H1 (cell line): ENCODE measurements around the gene CISD1. TPM values are rescaled to one million over a fixed set of nuclear protein-coding genes. Genes with fewer than 3 reads are reported as not detected.

Experiments
- BCL11A ChIP-seq, 2 experiments: IDR thresholded peaks; one replicate each; pipeline ENCODE4 v1.6.1; 2011; ENCODE audit warnings: low read depth in 2 of 2, low read length in 2 of 2, mild to moderate bottlenecking in 2 of 2
- CREB1 ChIP-seq: IDR thresholded peaks from 2 replicates; pipeline ENCODE4 v1.6.1; 2012; ENCODE audit warnings: inconsistent platforms
- KDM1A ChIP-seq: fragments of 200-600, 300-600 bp; sonication (generic); IDR thresholded peaks from 2 replicates; pipeline ENCODE4 v1.7.1; 2016; ENCODE audit warnings: mild to moderate bottlenecking, low read length, borderline replicate concordance
- NANOG ChIP-seq: IDR thresholded peaks from 2 replicates; pipeline ENCODE4 v1.6.1; 2011; ENCODE audit warnings: low read length, low read depth, mild to moderate bottlenecking, inconsistent platforms; ENCODE audit not compliant: insufficient read depth, poor library complexity, severe bottlenecking
- polyA plus RNA-seq, 7 experiments: library from polyadenylated mRNA; depleted of rRNA in 3 of 7; stranded (reverse) in 5 of 7; unstranded in 2 of 7; fragments of >200 nt in 5 of 7; fragments of 200-250 nt in 2 of 7; gene quantifications; 1 replicate in 5 of 7; 2 replicates in 1 of 7; 4 replicates in 1 of 7; pipeline versions ENCODE4 v1.2.1 to v1.2.3, GENCODE V29; 2011 to 2013; ENCODE audit warnings: missing spikeins in 2 of 7, mixed read lengths in 2 of 7
- total RNA-seq: library from RNA; stranded (reverse); fragmentation: NEBNext Ultra II Directional; extraction: Animal tissue kit (Norgen Biotek cat#: 25700); gene quantifications from 2 replicates; pipeline ENCODE4 v1.2.1, GENCODE V29; 2021

The CISD1 gene
- total and polyA plus RNA-seq, 2 of the 8 experiments (the other 6 are each of a cell fraction or from before 2014, with no cell fraction given) = 22.6 to 43.2 TPM

DNA sequence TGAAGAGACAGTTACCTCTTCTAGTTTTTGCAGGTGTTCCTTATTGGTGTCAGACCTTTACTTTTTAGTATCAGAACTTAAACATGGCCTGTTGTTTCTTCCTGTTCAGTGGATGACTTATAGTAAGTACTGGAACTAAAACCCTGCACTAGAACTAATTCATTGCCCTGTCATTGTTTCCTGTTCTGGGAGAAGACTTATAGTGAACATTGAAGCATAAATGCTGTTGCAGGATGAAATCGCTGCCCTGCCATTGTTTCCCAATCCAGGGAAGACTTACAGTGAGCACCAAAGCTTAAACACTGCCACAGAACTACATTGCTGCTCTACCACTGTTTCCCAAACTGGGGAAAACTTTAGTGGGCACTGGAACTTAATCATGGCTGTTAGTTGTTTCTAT is 14.3 kb upstream of the CISD1 start (continued):
- TF ChIP-seq NANOG (no peak), KDM1A (no peak), BCL11A (IDR thresholded peaks at IDR 0.05; ENCODE audit: low read depth in 2 of 2, low read length in 2 of 2) (no peak), CREB1 (no peak)
- TF ChIP-seq, all 59 proteins: peak for 0
